ENCODE measurements around the gene CDH4.

DNA sequence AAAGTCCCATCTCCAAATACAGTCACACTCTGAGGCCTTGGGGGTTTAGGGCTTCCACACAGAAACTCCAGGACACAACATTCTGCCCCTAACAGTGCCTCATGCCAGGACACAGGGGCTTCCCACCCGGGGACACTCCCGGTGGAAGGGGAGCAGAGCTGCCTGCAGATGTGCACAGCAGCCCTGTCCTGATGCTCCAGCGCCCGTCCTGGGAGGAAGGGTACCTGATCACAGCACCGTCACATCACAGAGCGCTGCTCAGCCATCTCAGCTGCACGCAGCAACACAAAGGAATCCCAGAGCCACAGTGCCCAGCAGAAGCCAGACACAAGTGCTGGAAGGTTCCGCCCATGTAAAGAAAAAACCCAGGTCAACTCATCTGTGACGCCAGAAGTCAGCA lies 657.0 kb downstream of the CDH4 start:
- TF ChIP-seq, protein P1, sequence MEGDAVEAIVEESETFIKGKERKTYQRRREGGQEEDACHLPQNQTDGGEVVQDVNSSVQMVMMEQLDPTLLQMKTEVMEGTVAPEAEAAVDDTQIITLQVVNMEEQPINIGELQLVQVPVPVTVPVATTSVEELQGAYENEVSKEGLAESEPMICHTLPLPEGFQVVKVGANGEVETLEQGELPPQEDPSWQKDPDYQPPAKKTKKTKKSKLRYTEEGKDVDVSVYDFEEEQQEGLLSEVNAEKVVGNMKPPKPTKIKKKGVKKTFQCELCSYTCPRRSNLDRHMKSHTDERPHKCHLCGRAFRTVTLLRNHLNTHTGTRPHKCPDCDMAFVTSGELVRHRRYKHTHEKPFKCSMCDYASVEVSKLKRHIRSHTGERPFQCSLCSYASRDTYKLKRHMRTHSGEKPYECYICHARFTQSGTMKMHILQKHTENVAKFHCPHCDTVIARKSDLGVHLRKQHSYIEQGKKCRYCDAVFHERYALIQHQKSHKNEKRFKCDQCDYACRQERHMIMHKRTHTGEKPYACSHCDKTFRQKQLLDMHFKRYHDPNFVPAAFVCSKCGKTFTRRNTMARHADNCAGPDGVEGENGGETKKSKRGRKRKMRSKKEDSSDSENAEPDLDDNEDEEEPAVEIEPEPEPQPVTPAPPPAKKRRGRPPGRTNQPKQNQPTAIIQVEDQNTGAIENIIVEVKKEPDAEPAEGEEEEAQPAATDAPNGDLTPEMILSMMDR (conservative IDR thresholded peaks at IDR 0.05) = no peak
- no peak for TF ChIP-seq ZFX (IDR thresholded peaks at IDR 0.05)

All from C4-2B (cell line).